GM18499 (cell line): ENCODE data around the gene ZNF446.
A peak's percentile ranks its signal among the peaks of the same experiment; 100 is the strongest.
"Not testable (repeated sequence)": the region's sequence is repeated elsewhere in the genome, so short reads cannot be mapped to it uniquely, and the experiment has no call there.

Experiments
- ATAC-seq: cut with Tn5 transposase; IDR thresholded peaks from one replicate; pipeline ENCODE4 v1.9.1; 2021; ENCODE audit warnings: moderate number of reproducible peaks; ENCODE audit not compliant: insufficient read depth, unreplicated experiment

ZNF446 gene

GRCh38 chr19:58475714-58476497 is at the start of gene ZNF446:
Gene ZNF446 (plus strand): TSS chr19:58476352. CDS start chr19:58477219, 867 bp downstream.
- ATAC-seq: peak; percentile 55

GRCh38 chr19:58428617-58429016 is 47.5 kb upstream of the ZNF446 start:
- no peak for ATAC-seq

GRCh38 chr19:58429745-58430144 is 46.4 kb upstream of the ZNF446 start:
- ATAC-seq: no peak

- ATAC-seq: no peak
Observed at GRCh38 chr19:58434217-58434616, 41.9 kb upstream of the ZNF446 start.

- peak; percentile 90 for ATAC-seq
Observed at GRCh38 chr19:58439576-58440554, 36.3 kb upstream of the ZNF446 start, which contains the start of gene ZNF132. Gene ZNF132 (minus strand): TSS chr19:58440153. CDS start chr19:58439821, 332 bp downstream.

- ATAC-seq: no peak
Observed at GRCh38 chr19:58440556-58440955, 35.6 kb upstream of the ZNF446 start.

- ATAC-seq: not testable (repeated sequence)
Observed at GRCh38 chr19:58442986-58443385, 33.2 kb upstream of the ZNF446 start.

- not testable (repeated sequence) for ATAC-seq
Observed at GRCh38 chr19:58448860-58449259, 27.3 kb upstream of the ZNF446 start.

- ATAC-seq: not testable (repeated sequence)
Observed at GRCh38 chr19:58449980-58450379, 26.2 kb upstream of the ZNF446 start.

GRCh38 chr19:58450856-58451357 is 25.2 kb upstream of the ZNF446 start:
- ATAC-seq: no peak

GRCh38 chr19:58451358-58452101 is 24.6 kb upstream of the ZNF446 start, which contains the start of gene ZNF324B:
Gene ZNF324B (plus strand): TSS chr19:58451622. CDS start chr19:58453702, 2,080 bp downstream.
- peak; percentile 62 for ATAC-seq

- ATAC-seq: no peak
Observed at GRCh38 chr19:58453743-58454142, 22.4 kb upstream of the ZNF446 start.

GRCh38 chr19:58455306-58455705 is 20.8 kb upstream of the ZNF446 start:
- no peak for ATAC-seq

GRCh38 chr19:58456111-58456510 is 20.0 kb upstream of the ZNF446 start:
- no peak for ATAC-seq

GRCh38 chr19:58460039-58460438 is 16.1 kb upstream of the ZNF446 start:
- ATAC-seq: no peak

GRCh38 chr19:58466089-58466759 is 9.9 kb upstream of the ZNF446 start:
- ATAC-seq: no peak

GRCh38 chr19:58466760-58467589 is 9.2 kb upstream of the ZNF446 start, which contains the start of gene ZNF324:
Gene ZNF324 (plus strand): TSS chr19:58467080. CDS start chr19:58469186, 2,106 bp downstream.
- peak; percentile 78 for ATAC-seq

- no peak for ATAC-seq
Observed at GRCh38 chr19:58468216-58468839, 7.8 kb upstream of the ZNF446 start.
